HG02943 (cell line): Measurements from ENCODE around the gene PRKCB.
"Not testable (repeated sequence)": the region's sequence is repeated elsewhere in the genome, so short reads cannot be mapped to it uniquely, and the experiment has no call there.

Experiments used
- ATAC-seq: cut with Tn5 transposase; IDR thresholded peaks from one replicate; pipeline ENCODE4 v1.9.1; 2021; ENCODE audit warnings: mild to moderate bottlenecking, low read depth, moderate library complexity; ENCODE audit not compliant: unreplicated experiment

The PRKCB gene

GRCh38 chr16:24191876-24192402 is 356.2 kb downstream of the PRKCB start:
- ATAC-seq, result no peak

- no peak for ATAC-seq
These were observed 359.4 kb downstream of the PRKCB start for GRCh38 chr16:24195221-24195620.

GRCh38 chr16:24198807-24199533 is 363.2 kb downstream of the PRKCB start:
- ATAC-seq, result no peak

- ATAC-seq, result no peak
These were observed 367.9 kb downstream of the PRKCB start for GRCh38 chr16:24203675-24204074.

DNA sequence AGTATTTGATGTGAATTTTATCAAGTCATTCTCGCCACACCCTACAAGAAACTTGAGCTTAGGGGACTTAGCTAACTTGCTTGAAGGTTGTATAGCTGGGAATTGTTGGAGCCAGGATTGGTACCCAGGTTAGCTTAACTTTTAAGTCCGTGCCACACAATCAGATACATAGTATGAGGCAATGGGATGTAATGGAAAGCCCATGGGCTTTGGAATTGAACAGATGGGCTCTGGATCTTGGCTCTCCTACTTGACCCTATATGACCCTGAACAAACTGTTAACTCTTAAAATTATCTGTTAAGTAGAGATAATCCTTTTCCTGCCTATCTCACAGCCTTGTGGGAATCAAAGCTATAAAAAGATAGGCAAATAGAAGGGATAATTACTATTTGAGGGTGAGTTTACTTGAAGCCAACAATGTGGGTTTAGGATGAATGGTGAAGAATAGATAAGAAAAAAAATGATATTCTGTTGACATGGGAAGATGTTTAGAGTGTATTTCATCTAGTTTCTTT is 368.4 kb downstream of the PRKCB start:
- ATAC-seq, result no peak

- ATAC-seq, result no peak
These were observed 371.1 kb downstream of the PRKCB start for GRCh38 chr16:24206926-24207325.

DNA sequence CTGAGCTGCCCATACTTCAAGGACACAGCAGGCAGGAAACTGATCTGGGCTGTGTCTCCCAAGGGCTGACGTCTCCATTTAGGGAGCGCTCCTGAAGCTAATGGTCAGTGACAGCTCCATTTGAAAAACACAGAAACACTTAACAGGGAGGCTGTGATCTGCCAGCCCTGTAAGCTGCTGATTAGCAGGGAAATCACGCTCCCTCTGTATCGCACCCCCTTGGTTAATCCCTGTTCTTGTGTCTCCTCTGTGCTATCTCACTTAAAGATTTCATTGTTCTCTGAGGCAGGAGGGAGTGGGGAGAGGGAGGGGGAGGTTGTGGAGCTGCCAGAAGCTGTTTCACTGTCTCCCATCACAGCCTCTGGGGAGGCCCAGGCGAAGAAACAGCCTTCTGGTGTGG is 372.9 kb downstream of the PRKCB start:
- ATAC-seq, result no peak

DNA sequence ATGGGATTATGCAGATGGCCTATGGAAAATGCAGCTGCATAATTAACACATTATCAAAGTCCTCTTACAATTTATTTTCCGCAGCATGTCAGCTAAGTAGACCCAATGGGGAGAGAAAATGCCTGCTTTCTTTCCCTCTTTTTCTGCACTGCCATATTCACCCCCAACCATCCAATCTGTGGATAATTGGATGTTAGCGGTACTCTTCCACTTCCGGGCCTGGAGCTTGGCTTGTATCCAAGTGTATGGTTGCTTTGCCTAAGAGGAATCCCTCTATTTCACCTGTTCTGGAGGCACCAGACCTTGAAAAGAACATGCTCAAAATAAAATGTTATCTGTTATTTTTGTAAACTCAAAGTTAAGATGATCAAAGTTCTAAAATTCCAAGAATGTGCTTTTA is 379.2 kb downstream of the PRKCB start:
- no peak for ATAC-seq

GRCh38 chr16:24216961-24217360 is 381.2 kb downstream of the PRKCB start:
- no peak for ATAC-seq

DNA sequence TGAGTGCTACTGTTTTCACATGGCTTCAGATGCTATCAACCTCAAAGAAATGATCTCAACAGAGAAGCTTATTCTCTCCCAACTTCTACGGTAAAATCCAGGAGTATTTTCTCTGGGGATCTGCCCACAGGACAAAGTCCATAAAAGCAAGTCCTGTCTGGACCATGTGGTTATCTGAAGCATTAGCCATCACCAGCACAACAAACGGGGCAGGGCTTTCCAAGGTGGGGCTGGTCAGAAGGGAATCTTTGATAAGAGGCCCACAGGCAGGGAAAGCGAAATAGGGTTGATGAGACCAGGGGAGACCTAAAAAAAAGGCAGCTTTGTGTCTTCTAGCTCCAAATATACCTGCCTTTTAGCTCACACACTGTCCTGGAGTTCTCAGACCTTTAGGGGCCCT is 381.7 kb downstream of the PRKCB start:
- no peak for ATAC-seq

DNA sequence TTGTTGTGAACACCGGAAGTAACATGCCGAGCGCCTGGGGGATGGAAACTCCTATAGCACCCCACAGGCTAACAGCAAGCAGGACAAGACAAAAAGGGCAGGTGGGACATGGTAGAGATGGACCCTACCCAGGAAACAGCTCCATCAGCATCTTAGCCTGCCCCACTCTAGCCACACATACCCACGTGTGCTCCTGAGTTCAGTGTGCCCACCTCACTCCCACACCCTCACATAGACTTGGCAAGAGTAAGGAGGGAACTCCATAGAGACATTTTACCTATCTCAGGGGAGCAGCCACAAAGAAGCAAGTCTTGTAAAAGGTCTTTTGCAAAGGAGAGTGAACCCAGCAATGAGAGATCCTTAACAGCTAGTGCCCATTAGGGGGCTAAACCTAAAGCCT is 382.5 kb downstream of the PRKCB start:
- no peak for ATAC-seq

DNA sequence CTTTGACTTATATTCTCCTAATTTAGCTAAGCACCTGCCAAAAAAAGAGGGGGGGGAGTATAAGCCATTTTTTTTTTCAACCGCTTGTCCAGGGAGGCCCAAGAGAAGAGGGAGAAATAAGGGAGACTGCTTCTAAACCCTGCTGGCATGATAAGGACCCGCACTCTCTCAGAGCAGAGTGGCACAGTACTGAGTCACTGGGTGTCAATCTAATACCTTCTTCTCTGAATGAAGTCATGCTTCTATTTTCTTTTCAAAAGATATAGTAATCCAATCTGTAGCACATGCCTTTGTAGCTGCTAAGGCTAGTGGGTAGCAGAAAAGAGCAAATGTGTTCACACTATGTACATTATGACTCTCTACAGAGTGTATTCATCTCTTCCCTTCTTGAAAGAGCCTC is 385.4 kb downstream of the PRKCB start:
- no peak for ATAC-seq

- no peak for ATAC-seq
These were observed 392.7 kb downstream of the PRKCB start for GRCh38 chr16:24228514-24228913.

GRCh38 chr16:24232936-24233335 is 397.2 kb downstream of the PRKCB start:
- ATAC-seq, result no peak

GRCh38 chr16:24234737-24235136 is 399.0 kb downstream of the PRKCB start:
- ATAC-seq, result no peak

GRCh38 chr16:24235806-24236205 is 400.0 kb downstream of the PRKCB start:
- ATAC-seq, result no peak

- ATAC-seq, result not testable (repeated sequence)
These were observed 403.1 kb downstream of the PRKCB start for GRCh38 chr16:24238846-24239245.

GRCh38 chr16:24246911-24247607 is 411.3 kb downstream of the PRKCB start:
- ATAC-seq, result no peak

- no peak for ATAC-seq
These were observed 417.4 kb downstream of the PRKCB start for GRCh38 chr16:24253192-24253591.

DNA sequence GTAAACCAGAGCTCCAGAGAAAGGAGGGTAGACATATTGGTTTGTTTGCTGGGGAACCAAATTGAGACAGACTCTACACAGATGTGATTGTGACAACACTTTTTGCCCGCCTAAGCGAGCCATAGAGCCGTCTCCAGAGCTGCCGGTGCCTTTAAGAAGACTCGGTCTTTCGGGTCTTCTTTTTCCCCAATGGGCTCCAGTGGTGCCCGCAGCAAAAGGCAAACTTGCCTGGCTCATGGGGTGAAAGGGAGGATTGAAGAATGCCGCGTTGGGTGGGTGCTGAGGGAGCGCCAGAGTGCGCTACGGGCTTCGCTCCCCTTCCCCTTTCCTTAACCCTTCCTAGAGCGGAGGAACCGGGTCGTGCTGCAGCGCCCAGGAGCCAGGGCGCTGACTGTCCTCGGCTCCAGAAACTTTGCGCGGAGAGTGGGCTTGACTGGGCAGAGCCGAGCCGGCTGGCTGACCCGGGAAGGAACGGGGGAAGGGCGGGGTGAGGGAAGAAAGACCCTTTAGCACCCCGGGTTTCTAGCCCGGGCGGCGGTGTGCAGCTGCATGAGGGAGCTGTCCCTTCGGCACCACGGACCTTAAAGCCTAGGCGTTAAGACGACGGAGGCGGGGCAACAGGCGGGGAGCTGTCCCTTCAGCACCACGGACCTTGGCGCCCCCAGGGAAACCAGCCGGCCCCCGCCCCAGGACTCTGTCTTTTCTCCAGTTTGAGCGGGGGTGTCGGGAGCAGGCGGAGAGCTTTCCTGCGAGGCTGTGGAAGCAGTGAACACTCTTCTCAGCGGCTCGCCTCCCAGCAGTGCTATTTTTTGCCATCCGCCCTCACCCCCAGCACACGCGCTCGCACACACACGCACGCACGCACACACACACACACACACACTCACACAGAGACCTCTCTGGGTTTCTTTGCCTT is 419.9 kb downstream of the PRKCB start, which contains the start of gene CACNG3:
CACNG3 (plus strand) TSS at position 880 of the 916 bp plus-strand sequence. CDS start 420 bp downstream, outside the sequence.
- ATAC-seq, result no peak
